B cell (primary cell): ENCODE data around the gene BNIP5. TPM values are rescaled to one million over a fixed set of nuclear protein-coding genes. Genes with fewer than 3 reads are reported as not detected.

Experiments used
- ATAC-seq: fragments of 200-7000 bp; cut with Tn5 transposase; one replicate; pipeline ENCODE4 v1.10.0; 2021; ENCODE audit warnings: low read depth, mild to moderate bottlenecking, moderate number of reproducible peaks, moderate library complexity
- CTCF ChIA-PET: fragments of 350-600 bp; sonication (Branson Sonifier 250); formaldehyde crosslinking; loops from one replicate; lab custom pipeline; 2021; ENCODE audit warnings: antibody characterized with exemption, inconsistent platforms; lab: Charles Lee
- POLR2A ChIA-PET: fragments of 350-600 bp; sonication (Branson Sonifier 250); formaldehyde crosslinking; loops from one replicate; lab custom pipeline; 2021; ENCODE audit warnings: antibody characterized with exemption; lab: Charles Lee
- DNase-seq: peaks from one replicate; pipeline ENCODE4 v3.0.0; 2013
- H2AFZ ChIP-seq: 2 replicates; pipeline ENCODE4 v1.6.1; 2012; ENCODE audit warnings: mild to moderate bottlenecking, low read depth, low read length; ENCODE audit not compliant: insufficient read depth, poor library complexity, severe bottlenecking
- H3K27ac ChIP-seq, 2 donors: 1 replicate in 1 of 2; 2 replicates in 1 of 2; pipeline ENCODE4 v1.5.1; 2012 to 2013; ENCODE audit warnings: low read length in 2 of 2, mild to moderate bottlenecking in 2 of 2, moderate library complexity in 1 of 2
- H3K27me3 ChIP-seq, 4 experiments: fragments of 200-600 bp in 1 of 4; sonication (generic) in 1 of 4; replicated peaks in 1 of 4; 1 replicate in 2 of 4; 2 replicates in 2 of 4; pipeline versions ENCODE4 v1.6.1 to v1.7.0; 2013 to 2016; ENCODE audit warnings: low read length in 3 of 4, mild to moderate bottlenecking in 2 of 4, mixed read lengths in 1 of 4, moderate library complexity in 1 of 4; ENCODE audit not compliant: insufficient read depth in 4 of 4, control insufficient read depth in 3 of 4; ENCODE audit errors: control extremely low read depth in 1 of 4
- H3K36me3 ChIP-seq, 2 experiments: replicated peaks in 1 of 2; 1 replicate in 1 of 2; 2 replicates in 1 of 2; pipeline versions ENCODE4 v1.6.1 to v1.7.1; 2013; ENCODE audit warnings: low read length in 1 of 2; ENCODE audit not compliant: insufficient read depth in 2 of 2, control insufficient read depth in 1 of 2; ENCODE audit errors: control extremely low read depth in 1 of 2, extremely low read depth in 1 of 2
- H3K4me1 ChIP-seq, 2 donors: fragments of 200-600 bp in 1 of 2; sonication (generic) in 1 of 2; 1 replicate in 1 of 2; 2 replicates in 1 of 2; pipeline versions ENCODE4 v1.5.1 to v1.6.1; 2013 to 2017; ENCODE audit warnings: low read length in 2 of 2; ENCODE audit not compliant: control insufficient read depth in 2 of 2, insufficient read depth in 2 of 2
- H3K4me2 ChIP-seq: replicated peaks from 2 replicates; pipeline ENCODE3; 2012; ENCODE audit warnings: mild to moderate bottlenecking, low read depth, low read length; ENCODE audit not compliant: poor library complexity, severe bottlenecking
- H3K4me3 ChIP-seq, 5 experiments: fragments of 200-600 bp in 1 of 5; sonication (generic) in 1 of 5; 1 replicate in 3 of 5; 2 replicates in 2 of 5; pipeline versions ENCODE4 v1.5.1 to v1.7.0; 2011 to 2016; ENCODE audit warnings: low read length in 4 of 5, mild to moderate bottlenecking in 4 of 5, low read depth in 2 of 5, control low read depth in 1 of 5, moderate library complexity in 1 of 5; ENCODE audit not compliant: insufficient read depth in 1 of 5; ENCODE audit errors: control extremely low read depth in 1 of 5, extremely low read depth in 1 of 5
- H3K79me2 ChIP-seq: fragments of 200-600 bp; sonication (generic); one replicate; pipeline ENCODE4 v1.6.0; 2016; ENCODE audit warnings: low read length; ENCODE audit not compliant: control insufficient read depth, insufficient read depth
- H3K9ac ChIP-seq: fragments of 200-600 bp; sonication (generic); 2 replicates; pipeline ENCODE4 v1.6.1; 2017; ENCODE audit warnings: mild to moderate bottlenecking, low read length, moderate library complexity
- H3K9me3 ChIP-seq, 3 donors: one replicate each; pipeline versions ENCODE4 v1.6.1 to v1.7.1; 2013; ENCODE audit warnings: low read length in 2 of 3; ENCODE audit not compliant: control insufficient read depth in 2 of 3, insufficient read depth in 1 of 3; ENCODE audit errors: control extremely low read depth in 1 of 3
- H4K20me1 ChIP-seq: 2 replicates; pipeline ENCODE4 v1.6.0; 2012; ENCODE audit warnings: mild to moderate bottlenecking, low read length; ENCODE audit not compliant: insufficient read depth, control insufficient read depth, poor library complexity, severe bottlenecking
- H3K27ac Mint-ChIP-seq: one replicate; pipeline ENCODE4 v1.8.0; 2021; ENCODE audit warnings: mixed read lengths
- H3K27me3 Mint-ChIP-seq: one replicate; pipeline ENCODE4 v1.8.0; 2021; ENCODE audit warnings: mixed read lengths
- H3K4me1 Mint-ChIP-seq: one replicate; pipeline ENCODE4 v1.8.0; 2021; ENCODE audit warnings: mixed read lengths
- H3K4me3 Mint-ChIP-seq: one replicate; pipeline ENCODE4 v1.8.0; 2021; ENCODE audit warnings: mixed read lengths
- H3K9me3 Mint-ChIP-seq: one replicate; pipeline ENCODE4 v1.8.0; 2022; ENCODE audit warnings: mixed read lengths; ENCODE audit not compliant: insufficient read depth
- EZH2 ChIP-seq: IDR thresholded peaks from 2 replicates; pipeline ENCODE4 v1.6.1; 2012; ENCODE audit warnings: borderline replicate concordance, low read depth, mild to moderate bottlenecking, moderate library complexity, low read length; ENCODE audit not compliant: insufficient read depth, poor library complexity, severe bottlenecking
- WGBS: methylation state at CpG from one replicate; pipeline ENCODE4 v1.1.5; 2013; ENCODE audit warnings: missing lambda C conversion rate; ENCODE audit not compliant: insufficient coverage; 5-methylcytosine and 5-hydroxymethylcytosine counted together
- intact Hi-C: fragments of 100-400 bp; cut with micrococcal nuclease; formaldehyde crosslinking; loops from one replicate; pipeline ENCODE4 v1.10.0; 2022
- polyA plus RNA-seq: library from polyadenylated mRNA; depleted of rRNA; stranded (reverse); fragments of >200 nt; gene quantifications from 2 replicates; pipeline ENCODE4 v1.2.3, GENCODE V29; 2012
- total RNA-seq, 2 donors: library from RNA; stranded (reverse); fragments of 120-200 nt in 1 of 2; gene quantifications; 1 replicate in 1 of 2; 2 replicates in 1 of 2; pipeline versions ENCODE4 v1.2.3 to v1.2.4, GENCODE V29; 2013 to 2022
- TF ChIP-seq, protein P1 (sequence below): fragments of 200-600 bp; IDR thresholded peaks from one replicate; pipeline ENCODE4 v1.8.0; 2022; ENCODE audit warnings: antibody characterized with exemption, mild to moderate bottlenecking

BNIP5 gene
- total and polyA plus RNA-seq, 2 donors (not counting 1 experiment from before 2014, with no cell fraction given), result 0.06 to 0.10 TPM

DNA sequence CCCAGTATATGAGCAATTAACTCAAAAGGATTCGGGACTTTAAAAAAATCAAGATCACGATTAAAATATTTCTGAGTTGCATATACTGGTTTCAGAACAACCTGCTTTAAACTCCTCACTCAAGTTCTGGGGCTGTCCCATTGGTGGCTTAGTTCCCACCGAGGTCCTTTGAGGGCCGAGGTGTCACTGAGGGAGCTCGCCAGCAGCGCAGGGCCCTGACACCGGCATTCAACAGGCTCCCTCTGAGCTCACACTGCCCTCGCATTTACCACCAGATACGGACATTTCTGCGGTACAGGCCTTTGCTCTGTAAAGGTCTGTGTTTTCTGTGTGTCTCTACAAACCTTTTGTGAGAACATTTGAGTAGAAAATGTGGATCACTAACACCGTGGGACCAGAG is 24.4 kb upstream of the BNIP5 start:
- intact Hi-C loops, result loop anchor here (5.0 kb wide), 1 partner anchor 239 kb away; no protein-coding TSS in a partner anchor
- ChIA-PET POLR2A (interaction anchor here (1.1 kb wide), 1 partner anchor 334 kb away, joined by 3 read pairs; no protein-coding TSS in a partner anchor), CTCF (interaction anchor here (1.8 to 15.7 kb wide), 5 partner anchors 19 to 333 kb away, joined by 7 to 149 read pairs (median 32); partner anchors contain the start of gene MAPK14)
- Mint-ChIP-seq H3K9me3 (no peaks in the 10 kb centered on the region), H3K27me3 (no peaks in the 10 kb centered on the region), H3K4me1 (peaks cover 31% of the 10 kb centered on the region), H3K4me3 (no peak overlapping the region), H3K27ac (no peak overlapping the region)
- H3K36me3 ChIP-seq, result no peaks in the 10 kb centered on the region
- no peaks in the 10 kb centered on the region for H3K27me3 ChIP-seq
- no peak for ATAC-seq
- no peak overlapping the region for H3K9ac ChIP-seq
- H3K4me2 ChIP-seq, result no peak overlapping the region
- H3K79me2 ChIP-seq, result no peaks in the 10 kb centered on the region
- H2AFZ ChIP-seq, result no peak overlapping the region
- no peaks in the 10 kb centered on the region for H4K20me1 ChIP-seq
- 93% methylated on average over 6 of the region's 11 CpGs for WGBS
- no peak for DNase-seq
- no peaks in the 10 kb centered on the region for H3K9me3 ChIP-seq
- H3K4me1 ChIP-seq, result peaks cover 21 to 39% of the 10 kb centered on the region in 2 donors
- H3K4me3 ChIP-seq, result no peak overlapping the region
- no peak for TF ChIP-seq EZH2
- TF ChIP-seq, protein P1, sequence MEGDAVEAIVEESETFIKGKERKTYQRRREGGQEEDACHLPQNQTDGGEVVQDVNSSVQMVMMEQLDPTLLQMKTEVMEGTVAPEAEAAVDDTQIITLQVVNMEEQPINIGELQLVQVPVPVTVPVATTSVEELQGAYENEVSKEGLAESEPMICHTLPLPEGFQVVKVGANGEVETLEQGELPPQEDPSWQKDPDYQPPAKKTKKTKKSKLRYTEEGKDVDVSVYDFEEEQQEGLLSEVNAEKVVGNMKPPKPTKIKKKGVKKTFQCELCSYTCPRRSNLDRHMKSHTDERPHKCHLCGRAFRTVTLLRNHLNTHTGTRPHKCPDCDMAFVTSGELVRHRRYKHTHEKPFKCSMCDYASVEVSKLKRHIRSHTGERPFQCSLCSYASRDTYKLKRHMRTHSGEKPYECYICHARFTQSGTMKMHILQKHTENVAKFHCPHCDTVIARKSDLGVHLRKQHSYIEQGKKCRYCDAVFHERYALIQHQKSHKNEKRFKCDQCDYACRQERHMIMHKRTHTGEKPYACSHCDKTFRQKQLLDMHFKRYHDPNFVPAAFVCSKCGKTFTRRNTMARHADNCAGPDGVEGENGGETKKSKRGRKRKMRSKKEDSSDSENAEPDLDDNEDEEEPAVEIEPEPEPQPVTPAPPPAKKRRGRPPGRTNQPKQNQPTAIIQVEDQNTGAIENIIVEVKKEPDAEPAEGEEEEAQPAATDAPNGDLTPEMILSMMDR, result no peak
- H3K27ac ChIP-seq, result no peak overlapping the region
